Loucy (cell line): Measurements from ENCODE around the gene ZNF57.
"Not testable (repeated sequence)": the region's sequence is repeated elsewhere in the genome, so short reads cannot be mapped to it uniquely, and the experiment has no call there.

Experiments
- H2AFZ ChIP-seq: fragments of 200-600 bp; sonication (generic); 2 replicates; pipeline ENCODE4 v1.6.0; 2016; ENCODE audit warnings: antibody characterized with exemption, mild to moderate bottlenecking, low read length, moderate library complexity
- H3F3A ChIP-seq: fragments of 200-600 bp; 2 replicates; pipeline ENCODE4 v1.6.0; 2016; ENCODE audit warnings: antibody characterized with exemption, low read depth, mild to moderate bottlenecking
- H3K27me3 ChIP-seq: fragments of 200-600 bp; sonication (generic); 2 replicates; pipeline ENCODE4 v1.6.1; 2014; ENCODE audit warnings: low read length, mild to moderate bottlenecking; ENCODE audit not compliant: insufficient read depth, poor library complexity, severe bottlenecking
- H3K36me3 ChIP-seq: fragments of 200-600 bp; sonication (generic); 2 replicates; pipeline ENCODE4 v1.6.1; 2016; ENCODE audit warnings: low read length; ENCODE audit not compliant: insufficient read depth
- H3K4me1 ChIP-seq: fragments of 200-600 bp; sonication (generic); 2 replicates; pipeline ENCODE4 v1.5.1; 2014; ENCODE audit warnings: low read length, mild to moderate bottlenecking; ENCODE audit not compliant: insufficient read depth, poor library complexity, severe bottlenecking
- H3K4me2 ChIP-seq: fragments of 200-600 bp; sonication (generic); 2 replicates; pipeline ENCODE4 v1.6.0; 2014; ENCODE audit warnings: antibody characterized with exemption, low read length, low read depth, mild to moderate bottlenecking; ENCODE audit not compliant: poor library complexity, severe bottlenecking
- H3K4me3 ChIP-seq: fragments of 200-600 bp; sonication (generic); 2 replicates; pipeline ENCODE4 v1.5.1; 2014; ENCODE audit warnings: low read length, mild to moderate bottlenecking, mixed read lengths; ENCODE audit not compliant: poor library complexity, severe bottlenecking
- H3K79me2 ChIP-seq: fragments of 200-600 bp; sonication (generic); 2 replicates; pipeline ENCODE4 v1.6.1; 2014; ENCODE audit warnings: low read length; ENCODE audit not compliant: insufficient read depth
- H3K9ac ChIP-seq: fragments of 200-600 bp; sonication (generic); 2 replicates; pipeline ENCODE4 v1.6.0; 2014; ENCODE audit warnings: mild to moderate bottlenecking, low read depth, low read length, moderate library complexity; ENCODE audit not compliant: poor library complexity, severe bottlenecking
- H3K9me2 ChIP-seq: fragments of 200-600 bp; sonication (generic); replicated peaks from 2 replicates; pipeline ENCODE4 v1.6.1; 2016; ENCODE audit warnings: low read depth, low read length, mixed read lengths
- H3K9me3 ChIP-seq: fragments of 200-600 bp; sonication (generic); 2 replicates; pipeline ENCODE4 v1.6.1; 2014; ENCODE audit warnings: mild to moderate bottlenecking, antibody characterized with exemption, low read length, low read depth; ENCODE audit not compliant: insufficient read depth
- H4K20me1 ChIP-seq: fragments of 200-600 bp; sonication (generic); 2 replicates; pipeline ENCODE4 v1.6.0; 2014; ENCODE audit warnings: antibody characterized with exemption, low read length, mild to moderate bottlenecking; ENCODE audit not compliant: insufficient read depth, poor library complexity, severe bottlenecking
- CTCF ChIP-seq: fragments of 200-600 bp; sonication (generic); conservative IDR thresholded peaks from 2 replicates; pipeline ENCODE4 v1.5.1; 2014; ENCODE audit warnings: mild to moderate bottlenecking, antibody characterized with exemption, low read length
- EZH2phosphoT487 ChIP-seq: fragments of 200-600 bp; IDR thresholded peaks from 2 replicates; pipeline ENCODE4 v1.6.1; 2018; ENCODE audit warnings: antibody characterized with exemption, mild to moderate bottlenecking, moderate library complexity, borderline replicate concordance

Gene ZNF57

GRCh38 chr19:2963122-2963521 is 62.4 kb downstream of the ZNF57 start:
- H3K79me2 ChIP-seq = no peaks in the 10 kb centered on the region
- TF ChIP-seq CTCF = no peak
- TF ChIP-seq EZH2phosphoT487 = no peak
- H3K9me3 ChIP-seq = no peaks in the 10 kb centered on the region
- no peaks in the 10 kb centered on the region for H3K36me3 ChIP-seq
- H3K4me3 ChIP-seq = no peak overlapping the region
- no peaks in the 10 kb centered on the region for H3K27me3 ChIP-seq
- no peaks in the 10 kb centered on the region for H4K20me1 ChIP-seq
- no peak overlapping the region for H2AFZ ChIP-seq
- H3F3A ChIP-seq = no peaks in the 10 kb centered on the region
- no peaks in the 10 kb centered on the region for H3K9me2 ChIP-seq
- no peak overlapping the region for H3K4me2 ChIP-seq
- H3K4me1 ChIP-seq = no peaks in the 10 kb centered on the region
- no peak overlapping the region for H3K9ac ChIP-seq

- H3K9me3 ChIP-seq, H3K9ac ChIP-seq, H3K9me2 ChIP-seq, H3K4me1 ChIP-seq, H3F3A ChIP-seq, H3K4me2 ChIP-seq, H4K20me1 ChIP-seq, H2AFZ ChIP-seq, H3K79me2 ChIP-seq, H3K27me3 ChIP-seq, H3K4me3 ChIP-seq, H3K36me3 ChIP-seq: not testable (repeated sequence)
Observed at GRCh38 chr19:2963631-2964030, 62.9 kb downstream of the ZNF57 start.

GRCh38 chr19:2964874-2965273 is 64.1 kb downstream of the ZNF57 start:
- TF ChIP-seq CTCF (no peak), EZH2phosphoT487 (no peak)
- no peaks in the 10 kb centered on the region for H3K9me3 ChIP-seq
- H3K27me3 ChIP-seq = no peaks in the 10 kb centered on the region
- no peak overlapping the region for H3K4me2 ChIP-seq
- no peaks in the 10 kb centered on the region for H3K79me2 ChIP-seq
- H3K4me1 ChIP-seq = no peaks in the 10 kb centered on the region
- no peak overlapping the region for H3K9ac ChIP-seq
- no peak overlapping the region for H3K4me3 ChIP-seq
- no peak overlapping the region for H2AFZ ChIP-seq
- no peaks in the 10 kb centered on the region for H3K36me3 ChIP-seq
- no peaks in the 10 kb centered on the region for H3F3A ChIP-seq
- H4K20me1 ChIP-seq = no peaks in the 10 kb centered on the region
- H3K9me2 ChIP-seq = no peaks in the 10 kb centered on the region

GRCh38 chr19:2967972-2968371 is 67.2 kb downstream of the ZNF57 start:
- no peaks in the 10 kb centered on the region for H3K27me3 ChIP-seq
- no peaks in the 10 kb centered on the region for H3K79me2 ChIP-seq
- no peak overlapping the region for H3K4me3 ChIP-seq
- H3K36me3 ChIP-seq = no peaks in the 10 kb centered on the region
- H3F3A ChIP-seq = no peaks in the 10 kb centered on the region
- H3K9me2 ChIP-seq = no peaks in the 10 kb centered on the region
- H3K4me2 ChIP-seq = no peak overlapping the region
- peaks cover 5% of the 10 kb centered on the region for H3K4me1 ChIP-seq
- H3K9ac ChIP-seq = no peak overlapping the region
- no peaks in the 10 kb centered on the region for H3K9me3 ChIP-seq
- H2AFZ ChIP-seq = no peak overlapping the region
- TF ChIP-seq EZH2phosphoT487 (no peak), CTCF (no peak)
- no peaks in the 10 kb centered on the region for H4K20me1 ChIP-seq
